HUDEP-2 (cell line): Measurements from ENCODE around the gene MMS19.
A peak's percentile ranks its signal among the peaks of the same experiment; 100 is the strongest.
"Not testable (repeated sequence)": the region's sequence is repeated elsewhere in the genome, so short reads cannot be mapped to it uniquely, and the experiment has no call there.

Source experiments
- DNase-seq, 76 experiments: peaks; one replicate each; lab custom pipeline; 2025; ENCODE audit not compliant: unreplicated experiment in 76 of 76; lab: John Stamatoyannopoulos, UW

MMS19 gene

GRCh38 chr10:97427571-97428179 lies 70.5 kb downstream of the MMS19 start:
- DNase-seq, result no peak

GRCh38 chr10:97426776-97427570 lies 71.2 kb downstream of the MMS19 start:
- no peak for DNase-seq

- peak in 75 of 76 experiments; percentile 18 to 97 (median 91) for DNase-seq
Observed at GRCh38 chr10:97425964-97426775, 72.1 kb downstream of the MMS19 start, which contains the start of gene PGAM1. Gene PGAM1, plus strand, starts transcription at chr10:97426191. Its CDS starts 117 bp downstream, at chr10:97426308.

GRCh38 chr10:97423757-97424098 lies 74.5 kb downstream of the MMS19 start:
- not testable (repeated sequence) for DNase-seq

GRCh38 chr10:97416565-97416964 lies 81.7 kb downstream of the MMS19 start:
- no peak for DNase-seq

- no peak for DNase-seq
Observed at GRCh38 chr10:97412891-97413304, 85.3 kb downstream of the MMS19 start.

GRCh38 chr10:97411406-97411805 lies 86.8 kb downstream of the MMS19 start:
- DNase-seq, result peak in 3 of 76 experiments; percentile 19 to 38 (median 29)

- DNase-seq, result no peak
Observed at GRCh38 chr10:97408496-97408992, 89.7 kb downstream of the MMS19 start.
